HG03520 (cell line): ENCODE measurements around the gene TCF12.
"Not testable (repeated sequence)": the region's sequence is repeated elsewhere in the genome, so short reads cannot be mapped to it uniquely, and the experiment has no call there.

ENCODE experiments used
- ATAC-seq: cut with Tn5 transposase; IDR thresholded peaks from one replicate; pipeline ENCODE4 v1.9.1; 2021; ENCODE audit warnings: mild to moderate bottlenecking, moderate library complexity; ENCODE audit not compliant: unreplicated experiment

TCF12 gene

GRCh38 chr15:56913670-56914069 is 4.8 kb upstream of the TCF12 start:
- ATAC-seq, result no peak

GRCh38 chr15:56915888-56916287 is 2.6 kb upstream of the TCF12 start:
- ATAC-seq, result no peak

- no peak for ATAC-seq
Observed at GRCh38 chr15:56916825-56917477, 1.5 kb upstream of the TCF12 start.

GRCh38 chr15:56917652-56918045 is 795 bp upstream of the TCF12 start:
- no peak for ATAC-seq

GRCh38 chr15:56919031-56919608 is 676 bp downstream of the TCF12 start:
- ATAC-seq, result peak; percentile 24

- ATAC-seq, result peak; percentile 11
Observed at GRCh38 chr15:56919609-56920366, 1.3 kb downstream of the TCF12 start.

GRCh38 chr15:56920367-56920627 is 1.9 kb downstream of the TCF12 start:
- ATAC-seq, result no peak

GRCh38 chr15:56923174-56923591 is 4.7 kb downstream of the TCF12 start:
- ATAC-seq, result no peak

- no peak for ATAC-seq
Observed at GRCh38 chr15:56927816-56928215, 9.4 kb downstream of the TCF12 start.

GRCh38 chr15:56929399-56929798 is 11.0 kb downstream of the TCF12 start:
- no peak for ATAC-seq

GRCh38 chr15:56929933-56930332 is 11.5 kb downstream of the TCF12 start:
- no peak for ATAC-seq

- ATAC-seq, result no peak
Observed at GRCh38 chr15:56930669-56931313, 12.3 kb downstream of the TCF12 start.

GRCh38 chr15:56931639-56932508 is 13.4 kb downstream of the TCF12 start:
- no peak for ATAC-seq

- not testable (repeated sequence) for ATAC-seq
Observed at GRCh38 chr15:56932509-56932868, 14.0 kb downstream of the TCF12 start.

GRCh38 chr15:56933410-56933809 is 15.0 kb downstream of the TCF12 start:
- no peak for ATAC-seq

- no peak for ATAC-seq
Observed at GRCh38 chr15:56933811-56934210, 15.4 kb downstream of the TCF12 start.

- no peak for ATAC-seq
Observed at GRCh38 chr15:56934269-56934668, 15.8 kb downstream of the TCF12 start.

GRCh38 chr15:56936929-56937328 is 18.5 kb downstream of the TCF12 start:
- ATAC-seq, result no peak

GRCh38 chr15:56939257-56939656 is 20.8 kb downstream of the TCF12 start:
- ATAC-seq, result no peak

- ATAC-seq, result no peak
Observed at GRCh38 chr15:56940388-56940787, 21.9 kb downstream of the TCF12 start.

- no peak for ATAC-seq
Observed at GRCh38 chr15:56942118-56942517, 23.7 kb downstream of the TCF12 start.
